Activated naive CD4-positive, alpha-beta T cell treated with anti-CD3 and anti-CD28 coated beads, Interleukin-2, amount 50 U/mL, for 24 hours (primary cell): ENCODE data around the gene KLHL11.

ENCODE experiments used
- H3K27ac Mint-ChIP-seq: one replicate; pipeline ENCODE4 v1.8.0; 2021; ENCODE audit warnings: mild to moderate bottlenecking, mixed read lengths
- H3K27me3 Mint-ChIP-seq: one replicate; pipeline ENCODE4 v1.8.0; 2021; ENCODE audit warnings: mixed read lengths
- H3K36me3 Mint-ChIP-seq: one replicate; pipeline ENCODE4 v1.8.0; 2021; ENCODE audit warnings: mixed read lengths
- H3K4me1 Mint-ChIP-seq: one replicate; pipeline ENCODE4 v1.8.0; 2021; ENCODE audit warnings: mixed read lengths
- H3K4me3 Mint-ChIP-seq: one replicate; pipeline ENCODE4 v1.8.0; 2021; ENCODE audit warnings: mild to moderate bottlenecking, mixed read lengths
- H3K9me3 Mint-ChIP-seq: one replicate; pipeline ENCODE4 v1.8.0; 2021; ENCODE audit warnings: mixed read lengths

Gene KLHL11

GRCh38 chr17:41810659-41811548 lies 54.3 kb downstream of the KLHL11 start:
- Mint-ChIP-seq H3K36me3 (no peaks in the 10 kb centered on the region), H3K27ac (no peak overlapping the region), H3K27me3 (no peaks in the 10 kb centered on the region), H3K4me1 (peaks cover 26% of the 10 kb centered on the region), H3K4me3 (peak overlapping the region; percentile 67), H3K9me3 (no peaks in the 10 kb centered on the region)

- H3K27ac Mint-ChIP-seq, result no peak overlapping the region
- H3K9me3 Mint-ChIP-seq, result no peaks in the 10 kb centered on the region
- no peaks in the 10 kb centered on the region for H3K27me3 Mint-ChIP-seq
- H3K36me3 Mint-ChIP-seq, result no peaks in the 10 kb centered on the region
- H3K4me3 Mint-ChIP-seq, result no peak overlapping the region
- peaks cover 14% of the 10 kb centered on the region for H3K4me1 Mint-ChIP-seq
Measured at GRCh38 chr17:41806685-41807445, 58.4 kb downstream of the KLHL11 start.
